Astrocyte (in vitro differentiated cells and primary cell): Measurements from ENCODE around the gene CD9. TPM values are rescaled to one million over a fixed set of nuclear protein-coding genes. Genes with fewer than 3 reads are reported as not detected.

Source experiments
- DNase-seq: peaks from one replicate; pipeline ENCODE4 v3.0.0-alpha.2; 2010; ENCODE audit warnings: low read depth
- FAIRE-seq: peaks from 2 replicates; lab custom pipeline; 2011; peaks lifted over from hg19 to GRCh38; lab: Jason Lieb, UNC
- H2AFZ ChIP-seq: 2 replicates; pipeline ENCODE4 v1.6.0; 2012; ENCODE audit warnings: low read depth, low read length, inconsistent platforms
- H3K27ac ChIP-seq: 2 replicates; pipeline ENCODE4 v1.5.1; 2011; ENCODE audit warnings: low read depth, low read length, inconsistent platforms
- H3K27me3 ChIP-seq: 2 replicates; pipeline ENCODE4 v1.6.0; 2011; ENCODE audit warnings: low read length, inconsistent platforms; ENCODE audit not compliant: insufficient read depth
- H3K36me3 ChIP-seq: 2 replicates; pipeline ENCODE4 v1.5.1; 2011; ENCODE audit warnings: low read length, inconsistent platforms; ENCODE audit not compliant: insufficient read depth
- H3K4me1 ChIP-seq: 2 replicates; pipeline ENCODE4 v1.5.1; 2011; ENCODE audit warnings: low read length, inconsistent platforms; ENCODE audit not compliant: insufficient read depth
- H3K4me2 ChIP-seq: 2 replicates; pipeline ENCODE4 v1.6.0; 2012; ENCODE audit warnings: low read length, inconsistent platforms
- H3K4me3 ChIP-seq: 2 replicates; pipeline ENCODE4 v1.5.1; 2011; ENCODE audit warnings: low read depth, mild to moderate bottlenecking, low read length, inconsistent platforms; ENCODE audit not compliant: insufficient read depth
- H3K79me2 ChIP-seq: 2 replicates; pipeline ENCODE4 v1.6.0; 2012; ENCODE audit warnings: mild to moderate bottlenecking, low read length, inconsistent platforms; ENCODE audit not compliant: insufficient read depth
- H3K9ac ChIP-seq: 2 replicates; pipeline ENCODE4 v1.6.0; 2012; ENCODE audit warnings: mild to moderate bottlenecking, low read length, inconsistent platforms
- H3K9me3 ChIP-seq: 2 replicates; pipeline ENCODE4 v1.5.1; 2012; ENCODE audit warnings: low read depth, mild to moderate bottlenecking, low read length, inconsistent platforms; ENCODE audit not compliant: insufficient read depth
- H4K20me1 ChIP-seq: 2 replicates; pipeline ENCODE4 v1.6.0; 2012; ENCODE audit warnings: low read length, inconsistent platforms; ENCODE audit not compliant: insufficient read depth
- H3K27ac Mint-ChIP-seq: one replicate; pipeline ENCODE4 v1.8.0; 2021; ENCODE audit warnings: mild to moderate bottlenecking, mixed read lengths; ENCODE audit not compliant: unreplicated experiment
- H3K27me3 Mint-ChIP-seq: one replicate; pipeline ENCODE4 v1.8.0; 2021; ENCODE audit warnings: low read depth, mixed read lengths; ENCODE audit not compliant: unreplicated experiment
- H3K36me3 Mint-ChIP-seq: one replicate; pipeline ENCODE4 v1.8.0; 2021; ENCODE audit warnings: low read depth, mixed read lengths; ENCODE audit not compliant: unreplicated experiment
- H3K4me1 Mint-ChIP-seq: one replicate; pipeline ENCODE4 v1.8.0; 2021; ENCODE audit warnings: low read depth, mixed read lengths; ENCODE audit not compliant: unreplicated experiment
- H3K4me3 Mint-ChIP-seq: one replicate; pipeline ENCODE4 v1.8.0; 2021; ENCODE audit warnings: mild to moderate bottlenecking, moderate library complexity, mixed read lengths; ENCODE audit not compliant: unreplicated experiment
- H3K9me3 Mint-ChIP-seq: one replicate; pipeline ENCODE4 v1.8.0; 2021; ENCODE audit warnings: mild to moderate bottlenecking, mixed read lengths; ENCODE audit not compliant: unreplicated experiment
- CTCF ChIP-seq: IDR thresholded peaks from 2 replicates; pipeline ENCODE4 v1.5.1; 2011; ENCODE audit warnings: low read depth, mild to moderate bottlenecking, inconsistent platforms, low read length, moderate library complexity; ENCODE audit not compliant: insufficient read depth
- EZH2 ChIP-seq: IDR thresholded peaks from 2 replicates; pipeline ENCODE4 v1.6.1; 2012; ENCODE audit warnings: mild to moderate bottlenecking, low read length, inconsistent platforms; ENCODE audit not compliant: insufficient read depth
- total RNA-seq: library from RNA; stranded (reverse); gene quantifications from 2 replicates; pipeline ENCODE4 v1.2.1, GENCODE V29; 2021

Gene CD9
- total RNA-seq, 1 donor from 2014 or later, result 52.2 TPM

GRCh38 chr12:6234214-6234613 lies 34.0 kb downstream of the CD9 start:
- TF ChIP-seq CTCF, result no peak
- TF ChIP-seq EZH2, result no peak
- Mint-ChIP-seq H3K36me3 (peaks cover 11% of the 10 kb centered on the region), H3K9me3 (no peaks in the 10 kb centered on the region), H3K27ac (no peak overlapping the region), H3K4me3 (no peak overlapping the region), H3K27me3 (peaks cover 4% of the 10 kb centered on the region), H3K4me1 (peaks cover 28% of the 10 kb centered on the region)
- no peak for FAIRE-seq
- peaks cover 28% of the 10 kb centered on the region for H3K4me1 ChIP-seq
- no peak overlapping the region for H3K4me2 ChIP-seq
- no peak overlapping the region for H2AFZ ChIP-seq
- H4K20me1 ChIP-seq, result no peaks in the 10 kb centered on the region
- DNase-seq, result peak; percentile 24
- no peak overlapping the region for H3K27ac ChIP-seq
- H3K4me3 ChIP-seq, result no peak overlapping the region
- H3K9me3 ChIP-seq, result no peaks in the 10 kb centered on the region
- no peak overlapping the region for H3K9ac ChIP-seq
- peaks cover 6% of the 10 kb centered on the region for H3K79me2 ChIP-seq
- H3K27me3 ChIP-seq, result no peaks in the 10 kb centered on the region
- H3K36me3 ChIP-seq, result peaks cover 5% of the 10 kb centered on the region

- H3K4me3 ChIP-seq, result no peak overlapping the region
- H2AFZ ChIP-seq, result no peak overlapping the region
- Mint-ChIP-seq H3K27ac (no peak overlapping the region), H3K4me1 (peaks cover 24% of the 10 kb centered on the region), H3K27me3 (peaks cover 7% of the 10 kb centered on the region), H3K36me3 (peaks cover 11% of the 10 kb centered on the region), H3K4me3 (no peak overlapping the region), H3K9me3 (no peaks in the 10 kb centered on the region)
- no peak overlapping the region for H3K27ac ChIP-seq
- TF ChIP-seq EZH2 (no peak), CTCF (no peak)
- H3K27me3 ChIP-seq, result no peaks in the 10 kb centered on the region
- H3K79me2 ChIP-seq, result peaks cover 6% of the 10 kb centered on the region
- H3K4me1 ChIP-seq, result peaks cover 21% of the 10 kb centered on the region
- peaks cover 5% of the 10 kb centered on the region for H3K36me3 ChIP-seq
- FAIRE-seq, result no peak
- no peak overlapping the region for H3K4me2 ChIP-seq
- H3K9ac ChIP-seq, result no peak overlapping the region
- no peaks in the 10 kb centered on the region for H4K20me1 ChIP-seq
- no peak for DNase-seq
- H3K9me3 ChIP-seq, result no peaks in the 10 kb centered on the region
Measured at GRCh38 chr12:6234906-6235305, 34.7 kb downstream of the CD9 start.

- Histone ChIP-seq H3K4me3 (no peak overlapping the region), H3K27me3 (no peaks in the 10 kb centered on the region), H3K27ac (no peak overlapping the region), H3K9ac (no peak overlapping the region), H3K4me1 (peaks cover 15% of the 10 kb centered on the region), H3K9me3 (no peaks in the 10 kb centered on the region), H3K4me2 (no peak overlapping the region), H3K79me2 (peaks cover 6% of the 10 kb centered on the region), H2AFZ (no peak overlapping the region), H3K36me3 (peaks cover 5% of the 10 kb centered on the region), H4K20me1 (no peaks in the 10 kb centered on the region)
- Mint-ChIP-seq H3K4me3 (no peak overlapping the region), H3K4me1 (peaks cover 18% of the 10 kb centered on the region), H3K27ac (no peak overlapping the region), H3K36me3 (peaks cover 11% of the 10 kb centered on the region), H3K27me3 (peaks cover 7% of the 10 kb centered on the region), H3K9me3 (no peaks in the 10 kb centered on the region)
- FAIRE-seq (no peak), DNase-seq (no peak)
- TF ChIP-seq EZH2 (no peak), CTCF (no peak)
Measured at GRCh38 chr12:6235499-6235898, 35.3 kb downstream of the CD9 start.
